H1 (cell line): Measurements from ENCODE around the gene RAD9A.

Experiments
- EZH2 ChIP-seq: fragments of 200-600 bp; sonication (generic); IDR thresholded peaks from 2 replicates; pipeline ENCODE4 v1.7.1; 2012; ENCODE audit warnings: low read depth, mild to moderate bottlenecking, moderate library complexity, low read length, inconsistent platforms; ENCODE audit not compliant: severe bottlenecking
- KDM5A ChIP-seq: fragments of 200-600 bp; IDR thresholded peaks from 2 replicates; pipeline ENCODE4 v1.7.1; 2012; ENCODE audit warnings: mild to moderate bottlenecking, low read length, inconsistent platforms, mixed read lengths
- RAD21 ChIP-seq, 2 experiments: IDR thresholded peaks in 1 of 2; conservative IDR thresholded peaks in 1 of 2; 2 replicates each; pipeline ENCODE4 v1.6.1; 2011; ENCODE audit warnings: low read depth in 2 of 2, low read length in 2 of 2, improper control_type of control experiment in 1 of 2, inconsistent platforms in 1 of 2, mild to moderate bottlenecking in 1 of 2, moderate library complexity in 1 of 2

- no peak for TF ChIP-seq RAD21 (IDR thresholded peaks at IDR 0.05 in 1 of 2, conservative IDR thresholded peaks at IDR 0.05 in 1 of 2; ENCODE audit: low read depth in 2 of 2, low read length in 2 of 2)
- TF ChIP-seq EZH2 = no peak
- no peak for TF ChIP-seq KDM5A
Measured at GRCh38 chr11:67408437-67409200, 16.8 kb downstream of the RAD9A start.
